H1 (cell line): Measurements from ENCODE around the gene SPHK1. TPM values are rescaled to one million over a fixed set of nuclear protein-coding genes. Genes with fewer than 3 reads are reported as not detected.

ENCODE experiments used
- CTCF ChIA-PET: fragments of 300-600 bp; sonication (Branson Sonifier 250); formaldehyde crosslinking; loops from one replicate; lab custom pipeline; 2021; ENCODE audit not compliant: partially characterized antibody; lab: Charles Lee
- POLR2A ChIA-PET: fragments of 300-600 bp; sonication (Branson Sonifier 250); formaldehyde crosslinking; loops from one replicate; lab custom pipeline; 2021; ENCODE audit warnings: inconsistent platforms; ENCODE audit not compliant: partially characterized antibody; lab: Charles Lee
- DNase-seq, 2 experiments: peaks; one replicate each; pipeline versions ENCODE4 v3.0.0 to v3.0.0-alpha.2; 2010 to 2022; ENCODE audit warnings: low spot score in 2 of 2, low read depth in 1 of 2, mixed read lengths in 1 of 2
- FAIRE-seq: peaks from 2 replicates; lab custom pipeline; 2011; peaks lifted over from hg19 to GRCh38; lab: Jason Lieb, UNC
- H2AFZ ChIP-seq: 2 replicates; pipeline ENCODE4 v1.8.1; 2012; ENCODE audit warnings: low read length, inconsistent platforms
- H2AK5ac ChIP-seq: 2 replicates; pipeline ENCODE4 v1.6.1; 2013; ENCODE audit warnings: low read depth, low read length
- H2BK120ac ChIP-seq: replicated peaks from 2 replicates; pipeline ENCODE3; 2013; ENCODE audit warnings: low read depth, low read length, inconsistent platforms
- H2BK12ac ChIP-seq: 2 replicates; pipeline ENCODE4 v1.6.1; 2013; ENCODE audit warnings: low read depth, low read length
- H2BK15ac ChIP-seq: 2 replicates; pipeline ENCODE4 v1.6.1; 2013; ENCODE audit warnings: low read length
- H2BK20ac ChIP-seq: 2 replicates; pipeline ENCODE4 v1.6.1; 2013; ENCODE audit warnings: low read length
- H2BK5ac ChIP-seq: 2 replicates; pipeline ENCODE4 v1.6.1; 2013; ENCODE audit warnings: low read depth, low read length
- H3K14ac ChIP-seq: 2 replicates; pipeline ENCODE4 v1.6.1; 2013; ENCODE audit warnings: inconsistent platforms; ENCODE audit not compliant: insufficient read length
- H3K18ac ChIP-seq: 2 replicates; pipeline ENCODE4 v1.6.1; 2013; ENCODE audit warnings: low read length; ENCODE audit errors: extremely low read depth
- H3K23ac ChIP-seq: 2 replicates; pipeline ENCODE4 v1.6.1; 2013; ENCODE audit warnings: inconsistent platforms; ENCODE audit not compliant: insufficient read length
- H3K23me2 ChIP-seq: 2 replicates; pipeline ENCODE4 v1.6.1; 2013; ENCODE audit warnings: low read depth, low read length
- H3K27ac ChIP-seq: 2 replicates; pipeline ENCODE4 v1.6.1; 2011; ENCODE audit warnings: low read depth, low read length, inconsistent platforms
- H3K27me3 ChIP-seq, 4 experiments: replicated peaks in 1 of 4; 1 replicate in 1 of 4; 2 replicates in 3 of 4; pipeline versions ENCODE4 v1.6.1 to v1.8.1; 2011 to 2013; ENCODE audit warnings: low read length in 3 of 4, mild to moderate bottlenecking in 3 of 4, inconsistent platforms in 2 of 4, mixed read lengths in 2 of 4, moderate library complexity in 1 of 4; ENCODE audit not compliant: control insufficient read depth in 3 of 4, insufficient read depth in 3 of 4; ENCODE audit errors: extremely low read depth in 1 of 4
- H3K36me3 ChIP-seq, 4 experiments: 2 replicates each; pipeline versions ENCODE4 v1.6.1 to v1.8.1; 2011 to 2013; ENCODE audit warnings: mild to moderate bottlenecking in 4 of 4, low read length in 3 of 4, moderate library complexity in 2 of 4, control low read depth in 1 of 4, inconsistent platforms in 1 of 4; ENCODE audit not compliant: insufficient read depth in 4 of 4, control insufficient read depth in 2 of 4
- H3K4ac ChIP-seq: replicated peaks from 2 replicates; pipeline ENCODE3; 2013; ENCODE audit warnings: low read length, low read depth, mixed read lengths, inconsistent platforms; ENCODE audit not compliant: insufficient read length
- H3K4me1 ChIP-seq, 4 experiments: replicated peaks in 1 of 4; 1 replicate in 1 of 4; 2 replicates in 3 of 4; pipeline versions ENCODE4 v1.6.1 to v1.8.1; 2011 to 2013; ENCODE audit warnings: low read length in 3 of 4, inconsistent platforms in 2 of 4, mixed read lengths in 1 of 4; ENCODE audit not compliant: insufficient read depth in 4 of 4, control insufficient read depth in 3 of 4
- H3K4me2 ChIP-seq, 2 experiments: 2 replicates each; pipeline versions ENCODE4 v1.6.1 to v1.8.1; 2011 to 2013; ENCODE audit warnings: low read depth in 2 of 2, low read length in 2 of 2, control low read depth in 1 of 2, inconsistent platforms in 1 of 2, mild to moderate bottlenecking in 1 of 2; ENCODE audit not compliant: insufficient read depth in 1 of 2
- H3K4me3 ChIP-seq, 4 experiments: fragments of 200-600, 300-600 bp in 1 of 4; sonication (generic), shearing (Covaris generic), sonication (Bioruptor Twin) in 1 of 4; 2 replicates each; pipeline versions ENCODE4 v1.5.1 to v1.8.1; 2011 to 2016; ENCODE audit warnings: low read length in 4 of 4, low read depth in 3 of 4, control low read depth in 2 of 4, inconsistent platforms in 2 of 4, mild to moderate bottlenecking in 2 of 4, mixed read lengths in 1 of 4, moderate library complexity in 1 of 4; ENCODE audit not compliant: insufficient read depth in 2 of 4; ENCODE audit errors: extremely low read depth in 1 of 4
- H3K56ac ChIP-seq: replicated peaks from 2 replicates; pipeline ENCODE3; 2013; ENCODE audit warnings: low read depth, mild to moderate bottlenecking, mixed read lengths, low read length, inconsistent platforms; ENCODE audit not compliant: insufficient read length
- H3K79me1 ChIP-seq: 2 replicates; pipeline ENCODE4 v1.6.1; 2013; ENCODE audit warnings: low read depth, low read length, control low read depth
- H3K79me2 ChIP-seq, 2 experiments: 2 replicates each; pipeline versions ENCODE4 v1.6.1 to v1.8.1; 2012 to 2013; ENCODE audit warnings: low read length in 2 of 2, mild to moderate bottlenecking in 2 of 2, inconsistent platforms in 1 of 2; ENCODE audit not compliant: insufficient read depth in 2 of 2, control insufficient read depth in 1 of 2
- H3K9ac ChIP-seq, 4 experiments: replicated peaks in 1 of 4; 1 replicate in 1 of 4; 2 replicates in 3 of 4; pipeline versions ENCODE4 v1.6.1 to v1.8.1; 2011 to 2013; ENCODE audit warnings: low read depth in 3 of 4, low read length in 3 of 4, control low read depth in 2 of 4, mild to moderate bottlenecking in 2 of 4, moderate library complexity in 2 of 4, inconsistent platforms in 1 of 4; ENCODE audit errors: extremely low read depth in 1 of 4
- H3K9me3 ChIP-seq, 2 experiments: 2 replicates each; pipeline versions ENCODE4 v1.6.1 to v1.8.1; 2012 to 2013; ENCODE audit warnings: mild to moderate bottlenecking in 2 of 2, moderate library complexity in 2 of 2, control low read depth in 1 of 2, inconsistent platforms in 1 of 2, low read depth in 1 of 2, low read length in 1 of 2, mixed read lengths in 1 of 2; ENCODE audit not compliant: insufficient read depth in 2 of 2
- H4K20me1 ChIP-seq, 2 experiments: replicated peaks in 1 of 2; 2 replicates each; pipeline versions ENCODE3 to v1.8.1; 2011 to 2013; ENCODE audit warnings: inconsistent platforms in 2 of 2, low read length in 2 of 2, mild to moderate bottlenecking in 1 of 2; ENCODE audit not compliant: insufficient read depth in 2 of 2, control insufficient read depth in 1 of 2
- H4K5ac ChIP-seq: 2 replicates; pipeline ENCODE4 v1.6.1; 2013; ENCODE audit warnings: low read length, low read depth, mixed read lengths, inconsistent platforms; ENCODE audit not compliant: insufficient read length
- H4K8ac ChIP-seq: 2 replicates; pipeline ENCODE4 v1.8.0; 2013; ENCODE audit warnings: mild to moderate bottlenecking, moderate library complexity, low read length, inconsistent platforms; ENCODE audit not compliant: insufficient read depth; ENCODE audit errors: extremely low read depth
- H4K91ac ChIP-seq: replicated peaks from 2 replicates; pipeline ENCODE3; 2013; ENCODE audit warnings: low read length, mixed read lengths, inconsistent platforms; ENCODE audit not compliant: insufficient read length
- ATF2 ChIP-seq: IDR thresholded peaks from 2 replicates; pipeline ENCODE4 v1.6.1; 2012; ENCODE audit warnings: low read length, inconsistent platforms
- EGR1 ChIP-seq: IDR thresholded peaks from 2 replicates; pipeline ENCODE4 v1.6.1; 2011; ENCODE audit warnings: low read depth, low read length, borderline replicate concordance
- RAD21 ChIP-seq, 2 experiments: IDR thresholded peaks in 1 of 2; conservative IDR thresholded peaks in 1 of 2; 2 replicates each; pipeline ENCODE4 v1.6.1; 2011; ENCODE audit warnings: low read depth in 2 of 2, low read length in 2 of 2, improper control_type of control experiment in 1 of 2, inconsistent platforms in 1 of 2, mild to moderate bottlenecking in 1 of 2, moderate library complexity in 1 of 2
- RNF2 ChIP-seq: fragments of 200-900, 300-1000 bp; sonication (generic); IDR thresholded peaks from 2 replicates; pipeline ENCODE4 v1.7.1; 2016; ENCODE audit warnings: borderline replicate concordance, low read depth, mild to moderate bottlenecking, antibody characterized with exemption, low read length; ENCODE audit not compliant: poor library complexity, severe bottlenecking; ENCODE audit errors: missing control alignments
- USF2 ChIP-seq: IDR thresholded peaks from 2 replicates; pipeline ENCODE4 v1.6.1; 2011; ENCODE audit warnings: low read length, improper control_type of control experiment
- WGBS, 2 experiments: shearing (Covaris generic) in 1 of 2; methylation state at CpG; one replicate each; pipeline versions ENCODE4 v1.1.6 to v1.1.7; 2013 to 2015; ENCODE audit warnings: low lambda C conversion rate in 2 of 2, mixed read lengths in 2 of 2, inconsistent platforms in 1 of 2, low coverage in 1 of 2, missing lambda C conversion rate in 1 of 2; ENCODE audit not compliant: insufficient replicate concordance in 2 of 2, insufficient coverage in 1 of 2, insufficient read length in 1 of 2; ENCODE audit errors: extremely low coverage in 1 of 2, missing lambda C conversion rate in 1 of 2; 5-methylcytosine and 5-hydroxymethylcytosine counted together
- polyA plus RNA-seq, 7 experiments: library from polyadenylated mRNA; depleted of rRNA in 3 of 7; stranded (reverse) in 5 of 7; unstranded in 2 of 7; fragments of >200 nt in 5 of 7; fragments of 200-250 nt in 2 of 7; gene quantifications; 1 replicate in 5 of 7; 2 replicates in 1 of 7; 4 replicates in 1 of 7; pipeline versions ENCODE4 v1.2.1 to v1.2.3, GENCODE V29; 2011 to 2013; ENCODE audit warnings: missing spikeins in 2 of 7, mixed read lengths in 2 of 7
- total RNA-seq: library from RNA; stranded (reverse); fragmentation: NEBNext Ultra II Directional; extraction: Animal tissue kit (Norgen Biotek cat#: 25700); gene quantifications from 2 replicates; pipeline ENCODE4 v1.2.1, GENCODE V29; 2021

SPHK1 gene
- total and polyA plus RNA-seq, 2 of the 8 experiments (the other 6 are each of a cell fraction or from before 2014, with no cell fraction given) = 2.4 TPM

GRCh38 chr17:76385892-76386786, 1.7 kb downstream of the SPHK1 start:
- POLR2A ChIA-PET = interaction anchor here (0.6 to 4.0 kb wide), 5 partner anchors 21 to 409 kb away, joined by 3 to 15 read pairs (median 9); partner anchors contain the start of gene PRPSAP1
- H3K14ac ChIP-seq = no peak overlapping the region
- H3K4me3 ChIP-seq = peak overlapping the region in 1 of 4 experiments; percentile 80; a peak in 2 of 8 replicates
- WGBS, 2 experiments = 57% methylated on average over 48 of the region's 52 CpGs; no CpG with 5 or more reads in 1 of the 2 experiments
- peaks cover 23% of the 10 kb centered on the region for H3K23me2 ChIP-seq
- no peak overlapping the region for H3K56ac ChIP-seq
- DNase-seq = peak in 1 of 2 experiments; percentile 96
- no peaks in the 10 kb centered on the region for H3K9me3 ChIP-seq
- H2BK15ac ChIP-seq = peak overlapping the region; percentile 81; the same call in 1 of the 2 replicates
- no peak overlapping the region for H3K23ac ChIP-seq
- H3K4ac ChIP-seq = peak overlapping the region; percentile 90
- H4K5ac ChIP-seq = no peak overlapping the region
- no peak overlapping the region for H3K9ac ChIP-seq
- peak overlapping the region; percentile 29; the same call in 1 of the 2 replicates for H2BK12ac ChIP-seq
- H4K91ac ChIP-seq = peak overlapping the region; percentile 52
- peak overlapping the region; percentile 27; the same call in 1 of the 2 replicates for H2AK5ac ChIP-seq
- H3K79me1 ChIP-seq = no peaks in the 10 kb centered on the region; the same call in 1 of the 2 replicates
- peaks cover 0 to 5% of the 10 kb centered on the region in 2 experiments for H4K20me1 ChIP-seq
- peaks cover 18 to 47% (median 33%) of the 10 kb centered on the region in 4 experiments; a peak in 6 of 7 replicates for H3K27me3 ChIP-seq
- no peak for FAIRE-seq
- H3K27ac ChIP-seq = no peak overlapping the region
- H3K36me3 ChIP-seq = peaks cover 2 to 8% (median 3%) of the 10 kb centered on the region in 4 experiments; a peak in 4 of 8 replicates
- peak overlapping the region; percentile 92 to 95 for H3K4me2 ChIP-seq
- H3K79me2 ChIP-seq = no peaks in the 10 kb centered on the region
- no peak overlapping the region; the same call in 1 of the 2 replicates for H4K8ac ChIP-seq
- H2BK20ac ChIP-seq = no peak overlapping the region
- H2BK5ac ChIP-seq = no peak overlapping the region
- CTCF ChIA-PET = interaction anchor here (0.7 to 28.1 kb wide), 27 partner anchors 10 to 503 kb away, joined by 3 to 635 read pairs (median 7); partner anchors contain the start of genes FBF1, PRPSAP1, QRICH2 and UBE2O
- peak overlapping the region; percentile 81; the same call in 1 of the 2 replicates for H3K18ac ChIP-seq
- no peak overlapping the region for H2BK120ac ChIP-seq
- no peak overlapping the region for H2AFZ ChIP-seq
- peaks cover 5 to 47% (median 28%) of the 10 kb centered on the region in 4 experiments for H3K4me1 ChIP-seq
- 0 out of 2 replicates have a peak, but pooled peaks have one; percentile 44 for TF ChIP-seq EGR1
- TF ChIP-seq RAD21 (IDR thresholded peaks at IDR 0.05 in 1 of 2, conservative IDR thresholded peaks at IDR 0.05 in 1 of 2; ENCODE audit: low read depth in 2 of 2, low read length in 2 of 2) = peak; percentile 31 to 56; a peak in 3 of 4 replicates
- TF ChIP-seq ATF2 = 0 out of 2 replicates have a peak, but pooled peaks have one; percentile 25
- peak; percentile 63 for TF ChIP-seq RNF2
- TF ChIP-seq USF2 = peak; percentile 73
